ENCODE measurements around the gene SLC38A3.

SLC38A3 gene

GRCh38 chr3:50169232-50169832 is 35.7 kb upstream of the SLC38A3 start:
- no peak for DNase-seq (ENCODE audit: low spot score)

- DNase-seq (ENCODE audit: low spot score), result no peak
These were observed 35.2 kb upstream of the SLC38A3 start for GRCh38 chr3:50169858-50170257.

- peak; percentile 83 for DNase-seq (ENCODE audit: low spot score)
These were observed 34.4 kb upstream of the SLC38A3 start for GRCh38 chr3:50170689-50171088.

- DNase-seq (ENCODE audit: low spot score), result no peak
These were observed 33.4 kb upstream of the SLC38A3 start for GRCh38 chr3:50171540-50172301.

GRCh38 chr3:50172626-50173220 is 32.3 kb upstream of the SLC38A3 start:
- no peak for DNase-seq (ENCODE audit: low spot score)

- DNase-seq (ENCODE audit: low spot score), result no peak
These were observed 31.2 kb upstream of the SLC38A3 start for GRCh38 chr3:50173685-50174516.

- no peak for DNase-seq (ENCODE audit: low spot score)
These were observed 30.6 kb upstream of the SLC38A3 start for GRCh38 chr3:50174517-50174895.

GRCh38 chr3:50174947-50175524 is 30.0 kb upstream of the SLC38A3 start:
- DNase-seq (ENCODE audit: low spot score), result no peak

- no peak for DNase-seq (ENCODE audit: low spot score)
These were observed 27.7 kb upstream of the SLC38A3 start for GRCh38 chr3:50177346-50177745.

GRCh38 chr3:50179710-50180109 is 25.4 kb upstream of the SLC38A3 start:
- no peak for DNase-seq (ENCODE audit: low spot score)

- no peak for DNase-seq (ENCODE audit: low spot score)
These were observed 23.1 kb upstream of the SLC38A3 start for GRCh38 chr3:50181985-50182384.

- no peak for DNase-seq (ENCODE audit: low spot score)
These were observed 22.5 kb upstream of the SLC38A3 start for GRCh38 chr3:50182533-50183099.

GRCh38 chr3:50183755-50184154 is 21.3 kb upstream of the SLC38A3 start:
- no peak for DNase-seq (ENCODE audit: low spot score)

- DNase-seq (ENCODE audit: low spot score), result no peak
These were observed 20.7 kb upstream of the SLC38A3 start for GRCh38 chr3:50184242-50184978.

GRCh38 chr3:50185230-50185629 is 19.8 kb upstream of the SLC38A3 start:
- DNase-seq (ENCODE audit: low spot score), result no peak

GRCh38 chr3:50186096-50186495 is 19.0 kb upstream of the SLC38A3 start:
- no peak for DNase-seq (ENCODE audit: low spot score)

GRCh38 chr3:50187750-50188149 is 17.3 kb upstream of the SLC38A3 start:
- no peak for DNase-seq (ENCODE audit: low spot score)

GRCh38 chr3:50189274-50189673 is 15.8 kb upstream of the SLC38A3 start:
- peak; percentile 91 for DNase-seq (ENCODE audit: low spot score)

GRCh38 chr3:50189989-50190388 is 15.1 kb upstream of the SLC38A3 start:
- DNase-seq (ENCODE audit: low spot score), result no peak

- DNase-seq (ENCODE audit: low spot score), result no peak
These were observed 14.0 kb upstream of the SLC38A3 start, which contains the start of gene GNAT1 for GRCh38 chr3:50190936-50191660. Gene GNAT1 (plus strand): TSS chr3:50191610. CDS start chr3:50191726, 116 bp downstream.
